HG03064 (cell line): ENCODE measurements around the gene IGSF3.
"Not testable (repeated sequence)": the region's sequence is repeated elsewhere in the genome, so short reads cannot be mapped to it uniquely, and the experiment has no call there.

Experiments
- ATAC-seq: cut with Tn5 transposase; IDR thresholded peaks from one replicate; pipeline ENCODE4 v1.9.1; 2021; ENCODE audit warnings: low read depth; ENCODE audit not compliant: unreplicated experiment

Gene IGSF3

GRCh38 chr1:116664366-116664977 is 3.1 kb downstream of the IGSF3 start:
- no peak for ATAC-seq

- ATAC-seq = no peak
Measured at GRCh38 chr1:116663821-116664220, 3.7 kb downstream of the IGSF3 start.

GRCh38 chr1:116661633-116662032 is 5.9 kb downstream of the IGSF3 start:
- no peak for ATAC-seq

- not testable (repeated sequence) for ATAC-seq
Measured at GRCh38 chr1:116658645-116659044, 8.9 kb downstream of the IGSF3 start.

GRCh38 chr1:116657836-116658235 is 9.7 kb downstream of the IGSF3 start:
- not testable (repeated sequence) for ATAC-seq

- ATAC-seq = no peak
Measured at GRCh38 chr1:116654351-116654750, 13.2 kb downstream of the IGSF3 start.

- not testable (repeated sequence) for ATAC-seq
Measured at GRCh38 chr1:116652598-116652997, 14.9 kb downstream of the IGSF3 start.

GRCh38 chr1:116650781-116651180 is 16.8 kb downstream of the IGSF3 start:
- ATAC-seq = not testable (repeated sequence)

- ATAC-seq = not testable (repeated sequence)
Measured at GRCh38 chr1:116649041-116649440, 18.5 kb downstream of the IGSF3 start.

GRCh38 chr1:116648325-116648724 is 19.2 kb downstream of the IGSF3 start:
- ATAC-seq = not testable (repeated sequence)

- not testable (repeated sequence) for ATAC-seq
Measured at GRCh38 chr1:116647186-116647585, 20.3 kb downstream of the IGSF3 start.

- not testable (repeated sequence) for ATAC-seq
Measured at GRCh38 chr1:116646673-116647170, 20.8 kb downstream of the IGSF3 start.

- not testable (repeated sequence) for ATAC-seq
Measured at GRCh38 chr1:116645802-116646672, 21.5 kb downstream of the IGSF3 start.

GRCh38 chr1:116644993-116645392 is 22.5 kb downstream of the IGSF3 start:
- not testable (repeated sequence) for ATAC-seq

GRCh38 chr1:116644096-116644495 is 23.4 kb downstream of the IGSF3 start:
- not testable (repeated sequence) for ATAC-seq

GRCh38 chr1:116643281-116643751 is 24.2 kb downstream of the IGSF3 start:
- ATAC-seq = not testable (repeated sequence)

GRCh38 chr1:116642311-116643280 is 24.9 kb downstream of the IGSF3 start:
- ATAC-seq = not testable (repeated sequence)

- ATAC-seq = not testable (repeated sequence)
Measured at GRCh38 chr1:116637583-116637982, 29.9 kb downstream of the IGSF3 start.

GRCh38 chr1:116636584-116636983 is 30.9 kb downstream of the IGSF3 start:
- not testable (repeated sequence) for ATAC-seq

GRCh38 chr1:116634386-116634785 is 33.1 kb downstream of the IGSF3 start:
- not testable (repeated sequence) for ATAC-seq
